DOHH2 (cell line): ENCODE results near the gene C9orf50.

Experiments
- H3F3A ChIP-seq: fragments of 200-600 bp; sonication (generic), shearing (Covaris generic); 2 replicates; pipeline ENCODE4 v1.6.0; 2016; ENCODE audit warnings: antibody characterized with exemption, mild to moderate bottlenecking; ENCODE audit not compliant: control insufficient read depth, insufficient read depth
- H3K27ac ChIP-seq: fragments of 200-600 bp; sonication (generic); 2 replicates; pipeline ENCODE4 v1.5.1; 2014; ENCODE audit warnings: low read depth, mild to moderate bottlenecking, low read length, moderate library complexity
- H3K27me3 ChIP-seq: fragments of 200-600 bp; sonication (generic); 2 replicates; pipeline ENCODE4 v1.6.1; 2014; ENCODE audit warnings: mild to moderate bottlenecking, low read length, mixed read lengths; ENCODE audit not compliant: control insufficient read depth
- H3K36me3 ChIP-seq: fragments of 200-600 bp; sonication (generic); 2 replicates; pipeline ENCODE4 v1.6.1; 2014; ENCODE audit warnings: mild to moderate bottlenecking, low read length, moderate library complexity, mixed read lengths; ENCODE audit not compliant: control insufficient read depth
- H3K4me1 ChIP-seq: fragments of 200-600 bp; sonication (generic); 2 replicates; pipeline ENCODE4 v1.6.1; 2014; ENCODE audit warnings: mild to moderate bottlenecking, low read length, mixed read lengths; ENCODE audit not compliant: control insufficient read depth
- H3K4me2 ChIP-seq: fragments of 200-600 bp; sonication (generic); 2 replicates; pipeline ENCODE4 v1.6.0; 2014; ENCODE audit warnings: mild to moderate bottlenecking, low read length, moderate library complexity
- H3K4me3 ChIP-seq: fragments of 200-600 bp; sonication (generic); 2 replicates; pipeline ENCODE4 v1.5.1; 2014; ENCODE audit warnings: mild to moderate bottlenecking, low read length, mixed read lengths
- H3K79me2 ChIP-seq: fragments of 200-600 bp; sonication (generic); 2 replicates; pipeline ENCODE4 v1.6.1; 2014; ENCODE audit warnings: mild to moderate bottlenecking, low read length, mixed read lengths; ENCODE audit not compliant: control insufficient read depth
- H3K9me2 ChIP-seq: fragments of 200-600 bp; sonication (generic); replicated peaks from 2 replicates; pipeline ENCODE4 v1.6.1; 2014; ENCODE audit warnings: mild to moderate bottlenecking, low read length, mixed read lengths; ENCODE audit not compliant: control insufficient read depth
- H3K9me3 ChIP-seq: fragments of 200-600 bp; sonication (generic); 2 replicates; pipeline ENCODE4 v1.6.1; 2014; ENCODE audit warnings: antibody characterized with exemption, low read length, mixed read lengths; ENCODE audit not compliant: control insufficient read depth, insufficient read depth
- H4K20me1 ChIP-seq: fragments of 200-600 bp; sonication (generic); 2 replicates; pipeline ENCODE4 v1.6.0; 2014; ENCODE audit warnings: low read depth, mild to moderate bottlenecking, antibody characterized with exemption, low read length, moderate library complexity; ENCODE audit not compliant: control insufficient read depth, insufficient read depth
- EZH2phosphoT487 ChIP-seq: fragments of 200-600 bp; sonication (generic); IDR thresholded peaks from 2 replicates; pipeline ENCODE4 v1.6.1; 2017; ENCODE audit warnings: borderline replicate concordance, mild to moderate bottlenecking, antibody characterized with exemption, low read length, moderate library complexity, mixed read lengths
- TF ChIP-seq, protein P1 (sequence below): fragments of 200-600 bp; sonication (generic); IDR thresholded peaks from one replicate; pipeline ENCODE4 v1.5.1; 2014; ENCODE audit warnings: antibody characterized with exemption, mild to moderate bottlenecking, low read depth, low read length; ENCODE audit not compliant: poor library complexity, severe bottlenecking

The C9orf50 gene

DNA sequence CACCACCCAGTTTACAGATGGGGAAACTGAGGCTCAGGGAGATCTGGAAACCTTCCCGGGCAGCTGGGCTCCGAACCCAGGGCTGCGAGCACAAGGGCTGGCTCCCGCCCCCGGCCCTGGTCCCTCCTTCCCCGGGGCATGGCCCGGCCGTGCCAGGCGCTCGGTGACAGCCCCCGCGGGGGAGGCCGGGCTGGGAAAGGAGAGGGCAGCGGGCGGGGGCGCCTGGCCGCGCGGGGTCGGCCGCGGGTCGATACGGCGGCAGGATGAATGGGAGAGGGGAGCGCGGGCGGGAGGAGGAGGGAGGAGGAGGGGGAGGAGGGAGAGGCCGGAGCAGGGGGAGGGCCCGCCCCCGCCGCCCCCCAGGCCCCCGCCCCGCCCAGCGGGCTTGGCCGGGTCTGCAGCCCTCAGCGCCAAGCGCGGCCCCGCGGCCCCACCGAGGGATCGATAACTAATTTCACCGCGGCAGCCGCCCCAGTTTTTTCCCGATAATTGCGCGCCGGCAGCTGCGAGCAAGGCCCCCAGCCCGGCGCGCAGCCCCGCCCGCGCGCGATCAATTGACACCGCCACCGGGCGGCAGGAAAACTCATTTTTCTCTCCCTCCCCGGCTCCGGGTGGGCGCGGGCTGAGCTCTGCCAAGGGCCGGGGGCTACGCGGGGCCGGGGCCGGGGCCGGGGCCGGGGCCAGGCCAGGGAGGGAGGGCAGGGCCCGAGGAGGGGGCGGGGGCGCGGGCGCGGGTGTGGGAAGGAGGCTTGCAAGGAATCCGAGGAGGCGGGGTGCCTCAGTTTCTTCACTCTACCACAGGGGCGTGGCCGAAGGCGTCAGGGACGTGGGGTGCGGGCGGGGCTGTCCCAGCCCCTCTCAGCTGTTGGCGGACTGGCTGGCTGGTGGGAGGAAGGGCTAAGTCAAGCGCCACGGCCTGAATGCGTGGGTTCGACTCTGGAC, 52.1 kb downstream of the C9orf50 start:
- H3K4me1 ChIP-seq = no peaks in the 10 kb centered on the region
- H3K4me2 ChIP-seq = no peak overlapping the region

DNA sequence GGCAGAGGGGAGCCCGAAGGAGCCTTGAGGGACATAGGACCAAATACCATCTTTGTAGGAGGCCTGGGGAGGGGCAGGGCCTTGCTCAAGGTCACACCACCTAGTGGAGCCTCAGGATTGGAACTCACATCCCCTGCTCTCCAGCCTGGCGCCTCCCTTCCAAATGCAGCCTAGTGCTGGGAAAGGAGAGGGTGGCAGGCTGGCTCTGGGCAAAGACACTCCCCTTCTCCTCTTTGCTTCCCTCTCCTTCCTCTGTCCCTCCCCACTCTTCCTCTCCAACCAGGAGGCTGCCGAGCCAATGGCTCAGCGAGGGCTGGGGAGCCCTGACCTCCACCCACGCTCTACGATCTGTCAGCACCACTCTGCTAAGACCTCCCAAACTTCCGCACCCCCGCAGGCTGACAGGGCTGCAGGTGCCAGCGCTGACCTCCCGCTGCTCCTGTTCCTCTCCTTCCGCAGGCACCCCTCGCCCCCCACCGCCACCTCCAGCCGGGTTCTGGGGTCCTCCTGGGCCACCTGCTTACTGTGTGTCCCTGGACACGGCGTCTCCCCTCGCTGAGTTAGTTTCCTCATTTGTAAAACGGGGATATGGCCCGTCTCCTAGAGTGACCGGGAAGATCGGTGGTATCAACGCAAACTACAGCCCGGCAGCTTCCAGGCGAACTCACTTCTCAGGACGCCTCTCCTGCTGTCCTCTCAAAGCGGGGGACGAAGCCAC, 52.9 kb downstream of the C9orf50 start:
- H3K9me2 ChIP-seq = no peaks in the 10 kb centered on the region
- no peak overlapping the region for H3K4me3 ChIP-seq
- no peaks in the 10 kb centered on the region for H3K4me1 ChIP-seq
- TF ChIP-seq, protein P1, sequence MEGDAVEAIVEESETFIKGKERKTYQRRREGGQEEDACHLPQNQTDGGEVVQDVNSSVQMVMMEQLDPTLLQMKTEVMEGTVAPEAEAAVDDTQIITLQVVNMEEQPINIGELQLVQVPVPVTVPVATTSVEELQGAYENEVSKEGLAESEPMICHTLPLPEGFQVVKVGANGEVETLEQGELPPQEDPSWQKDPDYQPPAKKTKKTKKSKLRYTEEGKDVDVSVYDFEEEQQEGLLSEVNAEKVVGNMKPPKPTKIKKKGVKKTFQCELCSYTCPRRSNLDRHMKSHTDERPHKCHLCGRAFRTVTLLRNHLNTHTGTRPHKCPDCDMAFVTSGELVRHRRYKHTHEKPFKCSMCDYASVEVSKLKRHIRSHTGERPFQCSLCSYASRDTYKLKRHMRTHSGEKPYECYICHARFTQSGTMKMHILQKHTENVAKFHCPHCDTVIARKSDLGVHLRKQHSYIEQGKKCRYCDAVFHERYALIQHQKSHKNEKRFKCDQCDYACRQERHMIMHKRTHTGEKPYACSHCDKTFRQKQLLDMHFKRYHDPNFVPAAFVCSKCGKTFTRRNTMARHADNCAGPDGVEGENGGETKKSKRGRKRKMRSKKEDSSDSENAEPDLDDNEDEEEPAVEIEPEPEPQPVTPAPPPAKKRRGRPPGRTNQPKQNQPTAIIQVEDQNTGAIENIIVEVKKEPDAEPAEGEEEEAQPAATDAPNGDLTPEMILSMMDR = no peak
- TF ChIP-seq EZH2phosphoT487 = no peak
- no peak overlapping the region for H3K4me2 ChIP-seq
- H3K79me2 ChIP-seq = no peaks in the 10 kb centered on the region
- H3K27ac ChIP-seq = no peak overlapping the region
- H4K20me1 ChIP-seq = no peaks in the 10 kb centered on the region
- no peaks in the 10 kb centered on the region for H3K9me3 ChIP-seq
- H3K36me3 ChIP-seq = no peaks in the 10 kb centered on the region
- peaks cover 7% of the 10 kb centered on the region for H3K27me3 ChIP-seq
- H3F3A ChIP-seq = no peaks in the 10 kb centered on the region

More for the DNA sequence above, 52.1 kb downstream of the C9orf50 start:
- no peak overlapping the region for H3K4me3 ChIP-seq
- no peaks in the 10 kb centered on the region for H4K20me1 ChIP-seq
- no peaks in the 10 kb centered on the region for H3K9me2 ChIP-seq
- no peaks in the 10 kb centered on the region; the same call in 1 of the 2 replicates for H3K9me3 ChIP-seq
- TF ChIP-seq, protein P1 = no peak
- TF ChIP-seq EZH2phosphoT487 = no peak
- H3K27ac ChIP-seq = no peak overlapping the region
- no peaks in the 10 kb centered on the region for H3K36me3 ChIP-seq
- H3K79me2 ChIP-seq = no peaks in the 10 kb centered on the region
- no peaks in the 10 kb centered on the region for H3F3A ChIP-seq
- H3K27me3 ChIP-seq = peaks cover 7% of the 10 kb centered on the region

DNA sequence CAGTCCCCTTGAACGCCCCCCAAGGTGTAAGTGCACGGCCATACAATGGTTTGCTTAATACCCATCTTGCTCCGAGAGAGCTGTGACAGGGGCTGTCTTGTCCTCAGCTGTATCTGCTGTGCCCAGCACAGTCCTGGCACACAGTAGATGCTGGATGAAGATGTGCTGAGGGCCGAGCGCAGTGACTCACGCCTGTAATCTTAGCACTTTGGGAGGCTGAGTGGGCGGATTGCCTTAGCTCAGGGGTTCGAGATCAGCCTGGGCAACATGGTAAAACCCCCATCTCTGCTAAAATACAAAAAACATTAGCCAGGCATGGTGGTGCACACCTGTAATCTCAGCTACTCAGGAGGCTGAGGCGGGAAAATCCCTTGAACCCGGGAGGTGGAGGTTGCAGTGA, 53.6 kb downstream of the C9orf50 start:
- H4K20me1 ChIP-seq = no peaks in the 10 kb centered on the region
- no peaks in the 10 kb centered on the region for H3K36me3 ChIP-seq
- no peaks in the 10 kb centered on the region for H3K4me1 ChIP-seq
- no peaks in the 10 kb centered on the region for H3K9me3 ChIP-seq
- H3K79me2 ChIP-seq = no peaks in the 10 kb centered on the region
- TF ChIP-seq, protein P1 = no peak
- no peak for TF ChIP-seq EZH2phosphoT487
- H3K27ac ChIP-seq = no peak overlapping the region
- no peak overlapping the region for H3K4me2 ChIP-seq
- H3F3A ChIP-seq = no peaks in the 10 kb centered on the region
- no peaks in the 10 kb centered on the region for H3K9me2 ChIP-seq
- peaks cover 7% of the 10 kb centered on the region for H3K27me3 ChIP-seq
- H3K4me3 ChIP-seq = no peak overlapping the region
